Measurements from ENCODE around the gene MACROH2A1.

MACROH2A1 gene

DNA sequence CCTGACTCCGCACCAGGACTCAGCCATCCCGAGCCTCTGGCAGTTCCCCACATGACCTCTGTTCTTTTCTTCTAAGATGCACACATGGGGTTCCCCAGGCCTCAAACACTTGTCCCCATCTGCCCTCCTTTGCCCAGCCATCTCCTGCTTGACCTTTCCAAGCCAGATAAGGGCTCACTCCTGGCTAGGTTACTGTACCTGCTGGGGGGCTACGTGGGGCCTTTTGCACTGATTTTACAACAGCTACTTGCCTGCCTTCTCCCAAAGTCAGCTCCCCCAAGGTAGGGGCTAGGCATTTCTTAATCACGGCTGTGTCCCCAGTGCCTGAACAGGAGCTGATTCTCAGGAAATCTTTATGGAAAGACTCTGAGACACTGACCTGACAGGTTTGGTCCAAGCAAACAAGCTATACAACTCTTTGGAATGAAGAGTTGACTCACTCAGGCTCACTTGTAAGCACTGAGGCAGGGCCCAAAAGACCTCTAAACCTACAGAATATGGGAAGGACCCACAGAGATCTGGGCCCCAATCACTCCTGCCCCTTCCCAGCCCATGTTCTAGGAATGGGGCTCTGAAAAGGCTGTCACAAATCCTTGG lies 2.5 kb downstream of the MACROH2A1 start:
- DNase-seq (ENCODE audit: low read depth): no peak

DNA sequence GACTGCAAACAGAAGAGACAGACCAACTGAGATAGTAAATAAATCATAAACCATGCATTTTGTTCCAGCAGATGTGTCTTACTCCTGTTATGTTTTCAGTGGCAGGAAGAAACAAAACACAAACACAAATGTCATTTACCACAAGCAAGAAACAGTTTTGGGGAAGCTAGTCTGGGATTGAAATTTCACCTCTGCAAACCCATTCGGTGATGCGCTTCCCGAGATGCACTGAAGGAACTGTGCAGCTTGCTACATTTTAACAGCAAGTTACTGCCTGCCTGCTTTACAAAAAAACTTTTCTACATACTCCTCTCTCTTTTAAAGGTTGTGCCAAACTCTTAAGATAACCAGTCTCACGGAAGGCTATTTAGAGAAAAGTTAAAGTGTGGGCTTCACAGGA lies 3.2 kb downstream of the MACROH2A1 start:
- no peak for DNase-seq (ENCODE audit: low read depth)

DNA sequence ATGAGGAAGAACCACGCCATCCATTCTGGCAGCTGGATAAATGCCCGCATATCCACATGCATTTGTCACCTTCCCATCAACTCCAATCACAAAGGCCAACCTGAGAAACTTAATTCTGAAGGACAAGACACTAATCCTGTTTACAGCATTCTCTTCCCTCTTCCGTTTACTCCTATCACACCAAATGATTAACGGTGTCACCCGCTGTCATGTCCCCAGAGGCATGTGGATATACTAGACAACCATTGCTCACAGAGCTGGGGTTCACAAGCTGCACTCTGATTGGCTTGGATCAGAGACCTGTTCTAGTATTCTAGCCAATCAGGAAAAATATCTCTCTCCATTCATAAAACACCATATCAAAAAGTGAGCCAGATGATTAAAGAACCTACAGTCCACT lies 3.6 kb downstream of the MACROH2A1 start:
- no peak for DNase-seq (ENCODE audit: low read depth)

DNA sequence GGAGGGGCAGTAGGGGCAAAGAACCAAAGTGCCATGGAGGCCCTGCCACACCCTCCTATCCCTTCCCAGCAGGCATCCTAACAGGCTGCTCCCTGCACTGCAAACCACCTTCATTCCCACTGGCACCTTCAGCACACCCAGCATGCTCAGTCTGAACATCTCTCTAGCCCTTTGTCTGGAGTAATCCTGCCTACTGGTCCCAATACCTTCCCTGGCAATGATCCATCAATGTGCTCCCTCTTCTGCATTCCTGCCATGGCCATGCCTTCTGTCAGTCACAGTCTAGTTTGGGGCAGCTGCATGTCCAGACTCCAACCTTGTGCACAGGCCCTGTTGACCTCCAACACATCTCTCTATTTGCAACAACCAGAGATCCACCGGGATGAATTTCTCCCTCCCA lies 4.9 kb downstream of the MACROH2A1 start:
- DNase-seq (ENCODE audit: low read depth): no peak

DNA sequence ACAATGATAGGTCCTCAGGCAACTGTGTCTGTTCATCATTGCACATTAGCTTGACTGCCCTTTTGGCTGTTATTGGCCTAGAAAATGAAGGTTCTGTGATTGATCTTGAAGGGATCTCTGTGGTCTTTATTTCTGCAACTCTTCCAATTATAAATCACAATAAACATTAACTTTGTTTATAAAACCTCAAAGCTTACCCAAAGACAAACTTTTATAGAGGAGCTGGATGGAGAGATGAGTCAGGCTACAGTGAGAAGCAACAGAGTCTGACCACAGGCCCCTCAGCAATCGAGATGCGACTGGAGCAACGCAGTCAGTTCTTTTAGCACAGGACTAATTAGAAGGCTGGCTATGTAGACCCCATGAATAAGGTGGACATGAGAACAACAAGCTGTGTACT lies 5.3 kb downstream of the MACROH2A1 start:
- DNase-seq (ENCODE audit: low read depth): no peak

DNA sequence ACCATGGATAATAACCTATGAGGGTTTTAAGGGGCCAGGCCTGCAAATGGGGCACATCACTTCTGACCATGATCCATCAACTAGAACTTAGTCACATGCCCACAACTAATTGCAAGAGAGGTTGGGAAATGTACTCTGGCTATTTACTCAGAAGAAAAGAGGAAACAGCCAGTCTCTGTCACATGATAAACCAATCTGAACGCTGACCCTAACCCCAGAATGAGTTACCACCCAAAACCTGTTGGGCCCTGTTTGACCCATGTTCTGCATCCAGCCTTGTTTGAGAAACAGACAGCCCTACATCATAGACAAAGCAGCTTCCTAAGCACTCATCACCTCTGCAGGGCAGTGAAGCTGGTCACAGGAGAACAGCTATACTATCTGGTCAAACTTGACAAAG lies 5.8 kb downstream of the MACROH2A1 start:
- DNase-seq (ENCODE audit: low read depth): no peak

DNA sequence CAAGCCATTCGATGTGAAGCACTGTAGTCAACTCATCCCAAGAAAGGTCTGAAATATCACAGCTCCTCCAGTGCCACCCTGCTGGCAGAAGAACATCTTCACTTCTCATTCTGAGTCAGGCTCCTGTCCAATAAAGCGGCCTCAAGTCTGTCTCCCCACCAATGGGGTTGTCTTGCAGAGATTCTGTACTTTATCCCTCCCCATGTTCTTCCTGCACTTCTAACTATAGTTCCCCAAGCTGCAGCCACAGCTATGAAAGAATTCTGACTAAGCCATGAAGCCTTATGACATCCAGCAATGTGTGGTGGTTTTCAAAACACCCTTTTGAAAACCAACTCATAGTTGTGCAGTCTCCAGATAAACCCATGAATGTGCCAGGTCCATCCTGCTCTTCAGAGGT lies 6.8 kb downstream of the MACROH2A1 start:
- no peak for DNase-seq (ENCODE audit: low read depth)

DNA sequence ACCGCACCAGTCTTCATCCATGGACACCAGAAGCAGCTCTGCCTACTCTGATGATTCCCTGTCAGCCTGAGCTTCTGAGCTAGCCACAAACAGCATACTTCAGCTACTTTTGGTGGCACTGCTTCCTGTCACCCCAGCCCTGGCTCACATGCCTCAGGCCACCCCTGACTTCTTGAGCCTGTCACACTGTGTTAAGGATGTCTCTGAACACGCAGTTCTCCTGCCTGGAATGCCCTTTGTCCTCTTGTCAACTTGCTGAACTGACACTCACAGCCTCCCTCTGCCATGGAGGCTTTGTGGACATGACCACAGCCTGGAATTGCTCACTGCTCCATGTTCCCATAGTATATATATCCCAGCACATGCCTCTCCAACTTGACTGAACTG lies 7.2 kb downstream of the MACROH2A1 start:
- DNase-seq (ENCODE audit: low read depth): no peak

DNA sequence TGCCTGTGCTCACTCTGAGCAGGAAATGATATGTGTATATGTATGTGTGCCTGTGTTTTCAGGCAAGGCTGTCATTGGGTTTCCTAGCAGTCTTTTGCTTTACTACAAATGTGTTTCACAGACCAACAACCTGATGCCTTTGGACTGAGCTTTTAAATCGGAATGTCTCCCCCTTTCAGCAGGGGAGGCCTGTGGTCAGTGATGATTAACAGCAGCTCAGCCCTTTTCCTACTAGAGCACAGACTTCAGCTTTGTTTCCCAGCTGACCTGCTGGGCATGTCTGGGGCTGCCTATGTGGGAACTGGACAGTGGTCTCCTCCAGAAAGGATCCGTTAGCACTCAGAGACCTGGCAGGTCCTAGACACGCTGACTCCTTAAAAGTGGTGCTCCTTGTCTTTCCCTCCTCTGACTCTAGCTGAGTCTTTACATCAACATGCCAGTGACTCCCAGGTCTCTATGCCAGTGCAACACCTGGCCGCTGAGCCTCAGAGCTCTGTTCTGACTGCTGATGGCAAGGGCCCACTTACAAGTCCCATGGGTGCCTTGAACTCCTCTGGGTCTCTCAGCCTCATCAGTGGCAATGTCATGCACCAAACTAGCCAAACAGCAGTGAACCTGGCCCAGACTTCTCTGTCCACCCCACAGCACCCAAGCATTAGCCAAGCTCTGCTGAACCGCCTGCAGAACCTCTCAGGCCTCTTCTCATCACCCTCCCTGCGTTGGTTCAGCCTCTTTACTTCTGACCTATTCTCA lies 7.7 kb downstream of the MACROH2A1 start:
- no peak for DNase-seq (ENCODE audit: low read depth)

DNA sequence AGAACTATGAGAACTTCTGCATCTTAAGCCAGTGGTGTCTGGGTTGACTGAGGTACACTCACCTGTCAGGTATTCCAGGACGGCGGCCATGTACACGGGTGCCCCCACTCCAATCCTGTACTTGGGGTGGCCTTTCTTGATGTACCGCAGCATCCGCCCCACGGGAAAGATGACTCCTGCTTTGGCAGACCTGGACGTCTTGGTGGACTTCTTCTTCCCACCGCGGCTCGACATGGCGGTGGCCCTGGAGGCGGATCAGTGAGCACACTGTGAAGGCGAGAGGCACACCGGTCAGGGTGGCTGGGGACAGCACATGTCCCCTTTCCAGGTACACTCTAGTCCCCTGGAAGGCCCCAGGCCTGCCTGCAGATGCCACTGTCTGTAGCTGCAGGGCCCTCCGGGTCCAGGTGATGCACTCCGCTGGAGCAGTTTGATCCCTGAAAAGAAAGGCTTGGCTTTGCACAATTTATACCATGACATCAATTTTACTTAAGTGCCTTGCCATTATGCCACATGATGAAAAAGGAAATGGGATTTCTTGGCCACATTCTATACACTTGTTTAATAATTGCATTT lies 10.1 kb downstream of the MACROH2A1 start:
- no peak for DNase-seq (ENCODE audit: low read depth)

DNA sequence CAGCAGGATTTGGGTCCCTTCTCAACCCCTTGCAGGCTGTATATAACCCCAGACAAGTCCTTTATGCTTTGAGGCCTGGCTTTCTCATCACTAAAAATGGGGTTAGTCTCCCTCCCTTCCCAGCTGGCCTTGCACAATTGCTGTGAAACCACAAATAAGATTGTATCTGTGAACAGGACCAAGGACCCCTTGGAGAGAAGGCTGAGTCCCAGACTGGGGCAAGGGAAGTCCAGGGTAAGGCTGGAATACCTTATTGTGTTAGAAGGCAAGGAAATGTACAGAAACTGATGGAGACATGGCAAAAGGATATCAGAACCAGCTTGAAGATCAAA lies 11.4 kb downstream of the MACROH2A1 start:
- no peak for DNase-seq (ENCODE audit: low read depth)

DNA sequence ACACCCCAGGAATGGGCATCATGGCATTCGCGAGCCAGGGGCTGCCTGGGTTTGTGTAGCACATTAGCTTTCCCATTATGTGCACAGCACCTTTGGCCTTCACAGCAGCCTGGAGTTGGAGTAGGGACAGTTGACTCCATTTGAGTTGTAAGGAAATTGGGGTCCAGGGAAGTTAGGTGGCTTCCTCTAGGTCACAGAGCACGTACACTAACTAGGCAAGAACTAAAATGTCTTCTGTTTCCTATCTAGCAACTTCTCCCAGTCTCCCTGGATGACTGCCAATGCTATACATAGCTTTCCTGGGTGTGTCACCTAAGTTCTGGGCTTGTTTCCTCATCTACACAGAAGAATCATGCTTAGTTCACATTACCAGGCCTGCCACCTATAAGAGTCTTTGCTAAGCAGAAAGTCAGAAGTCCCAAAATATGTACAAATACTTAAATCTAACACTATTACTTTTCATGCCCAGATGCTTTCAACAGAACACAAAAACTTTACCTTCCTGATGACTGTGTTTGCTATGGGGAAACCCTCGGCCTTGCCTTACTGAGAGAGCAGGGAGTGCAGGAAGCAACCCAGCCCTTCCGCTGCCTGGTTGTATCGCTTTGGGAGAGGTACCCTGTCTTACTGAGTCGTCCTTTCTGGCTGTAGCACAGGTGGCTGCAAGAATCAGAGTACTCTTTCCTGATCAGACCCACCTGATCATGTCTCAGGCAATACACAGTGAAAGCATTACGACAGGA lies 12.0 kb downstream of the MACROH2A1 start:
- DNase-seq (ENCODE audit: low read depth): no peak

DNA sequence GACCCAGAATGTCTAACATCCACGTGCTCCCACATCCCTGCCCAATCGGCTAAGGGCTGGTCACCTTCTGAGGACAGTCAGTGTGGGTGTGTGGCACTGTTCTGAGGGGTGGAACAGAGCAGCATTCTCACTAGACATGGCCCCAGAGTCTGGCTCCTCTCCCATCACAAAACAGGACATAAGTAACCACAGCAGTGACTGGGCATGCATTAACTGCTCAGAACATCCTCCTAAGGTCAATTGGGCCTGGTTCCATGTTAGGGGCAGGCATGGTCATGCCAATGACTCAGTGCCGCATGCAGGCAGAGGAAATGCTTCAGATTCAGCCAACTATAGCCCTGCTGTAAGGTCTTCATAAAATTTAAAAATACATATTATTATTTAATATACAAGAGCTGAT lies 12.9 kb downstream of the MACROH2A1 start:
- DNase-seq (ENCODE audit: low read depth): no peak

DNA sequence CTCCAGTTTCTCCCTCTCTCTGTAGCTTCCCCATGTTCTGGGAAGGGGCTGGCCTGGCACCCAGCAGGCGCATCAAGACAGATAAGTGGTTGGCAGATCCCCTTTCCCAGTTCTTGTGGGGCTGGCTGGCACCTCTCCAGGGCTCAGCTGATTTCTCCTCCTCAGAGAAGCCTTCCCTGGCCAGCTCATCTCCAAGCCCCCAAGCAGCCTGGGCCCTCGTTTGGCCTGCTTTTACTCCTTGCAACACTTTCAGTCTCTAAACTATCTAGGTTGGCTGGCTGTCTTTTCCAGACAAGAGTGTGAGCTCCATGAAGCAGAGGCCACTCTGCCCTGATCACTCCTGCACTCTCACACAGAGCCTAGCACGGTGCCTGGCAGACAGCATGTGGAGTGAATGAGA lies 13.5 kb downstream of the MACROH2A1 start:
- no peak for DNase-seq (ENCODE audit: low read depth)

DNA sequence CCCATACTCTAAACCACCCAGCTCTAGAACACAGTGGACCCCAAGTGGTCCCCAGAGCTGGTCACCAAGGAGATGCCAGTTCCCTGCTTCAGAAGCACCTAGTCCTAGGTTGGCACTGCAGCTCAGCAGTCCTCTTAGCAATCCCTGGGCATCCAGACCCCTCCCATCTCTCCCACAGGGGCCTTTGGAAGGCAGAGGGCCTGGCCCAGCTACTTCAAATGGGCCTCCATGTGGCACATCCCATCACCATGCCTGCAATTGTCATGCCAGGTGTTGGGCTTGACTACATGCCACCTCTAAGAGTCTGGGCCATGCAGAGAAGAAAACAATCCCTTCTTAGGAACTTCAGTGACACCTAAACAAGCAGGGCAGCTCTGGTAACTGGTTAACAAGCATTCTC lies 14.1 kb downstream of the MACROH2A1 start:
- DNase-seq (ENCODE audit: low read depth): no peak

DNA sequence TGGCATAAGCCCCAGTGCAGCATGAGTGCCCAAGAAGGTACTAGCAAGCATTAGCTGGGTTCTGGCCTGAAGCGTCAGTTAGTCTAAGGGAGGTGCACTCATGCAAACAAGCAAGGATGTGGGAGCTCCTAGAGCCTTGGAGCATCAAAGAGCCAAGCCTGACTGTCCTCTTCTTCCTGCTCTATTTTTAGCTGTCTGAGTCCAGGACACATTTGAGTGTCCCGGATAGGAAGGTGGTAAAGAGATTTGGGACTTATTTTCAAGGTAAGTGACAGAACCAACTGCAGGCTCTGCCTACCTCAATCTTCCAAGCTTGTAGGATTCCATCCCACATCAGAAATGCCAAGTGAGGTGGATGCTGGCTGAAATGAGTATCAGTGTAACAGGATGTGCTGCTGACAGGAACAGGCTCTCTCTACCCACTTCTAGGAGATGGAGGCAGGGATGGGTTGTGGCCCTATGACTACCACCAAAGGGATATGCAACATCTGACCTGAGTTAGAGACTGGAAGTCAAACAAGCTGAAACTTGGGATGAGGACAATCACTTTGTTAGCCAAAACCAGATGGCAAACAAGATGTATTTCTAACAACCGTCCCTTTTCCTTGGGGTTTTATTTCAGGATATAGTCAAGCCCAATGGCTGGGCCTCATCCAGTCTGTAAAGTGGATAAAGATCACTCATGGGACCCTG lies 15.1 kb downstream of the MACROH2A1 start:
- DNase-seq (ENCODE audit: low read depth): no peak

DNA sequence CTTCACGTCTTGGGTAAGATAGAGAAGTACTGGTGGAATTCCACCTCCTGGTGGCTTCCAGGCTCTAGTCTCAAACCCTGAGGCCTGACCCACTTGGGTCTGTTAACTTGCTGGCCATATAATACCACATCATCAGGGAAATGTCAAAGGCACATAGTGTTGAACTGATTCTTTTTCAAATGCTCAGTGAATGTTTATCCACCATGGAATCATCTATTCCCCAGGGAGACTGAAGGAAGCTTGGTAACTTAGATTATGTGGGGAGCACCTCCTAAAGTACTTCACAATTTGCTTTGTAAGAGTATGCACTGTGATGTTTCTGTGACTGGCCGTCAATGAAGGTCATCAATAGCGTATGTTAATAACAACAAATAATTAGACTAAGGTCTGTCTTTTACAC lies 16.1 kb downstream of the MACROH2A1 start:
- no peak for DNase-seq (ENCODE audit: low read depth)

DNA sequence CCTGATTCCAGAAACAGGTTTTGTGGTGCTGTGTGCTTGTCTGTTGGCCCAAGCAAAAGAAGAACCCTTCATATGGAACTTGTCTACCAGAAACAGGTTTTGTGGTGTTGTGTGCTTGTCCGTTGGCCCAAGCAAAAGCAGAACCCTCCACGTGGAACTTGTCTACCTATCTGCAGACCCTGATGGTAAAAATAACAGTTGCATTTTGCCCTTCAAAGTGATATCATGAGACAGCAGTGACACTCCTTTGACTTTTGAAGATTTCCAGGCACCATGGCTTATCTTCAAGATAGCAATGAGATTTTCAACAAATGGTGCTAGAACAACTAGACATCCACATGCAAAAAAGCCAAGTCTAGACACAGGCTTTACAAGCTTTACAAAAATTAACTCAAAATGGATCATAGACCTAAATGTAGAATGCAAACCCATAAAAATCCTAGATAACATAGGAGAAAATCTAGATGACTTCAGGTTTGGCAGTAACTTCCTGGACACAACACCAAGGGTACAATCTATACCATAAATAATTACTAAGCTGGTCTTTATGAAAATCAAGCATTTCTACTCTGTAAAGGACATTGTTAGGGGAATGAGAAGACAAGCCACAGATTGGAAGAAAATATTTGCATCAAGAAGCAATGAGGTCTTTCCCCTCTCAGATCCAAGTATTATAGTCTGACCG lies 16.8 kb downstream of the MACROH2A1 start:
- no peak for DNase-seq (ENCODE audit: low read depth)

DNA sequence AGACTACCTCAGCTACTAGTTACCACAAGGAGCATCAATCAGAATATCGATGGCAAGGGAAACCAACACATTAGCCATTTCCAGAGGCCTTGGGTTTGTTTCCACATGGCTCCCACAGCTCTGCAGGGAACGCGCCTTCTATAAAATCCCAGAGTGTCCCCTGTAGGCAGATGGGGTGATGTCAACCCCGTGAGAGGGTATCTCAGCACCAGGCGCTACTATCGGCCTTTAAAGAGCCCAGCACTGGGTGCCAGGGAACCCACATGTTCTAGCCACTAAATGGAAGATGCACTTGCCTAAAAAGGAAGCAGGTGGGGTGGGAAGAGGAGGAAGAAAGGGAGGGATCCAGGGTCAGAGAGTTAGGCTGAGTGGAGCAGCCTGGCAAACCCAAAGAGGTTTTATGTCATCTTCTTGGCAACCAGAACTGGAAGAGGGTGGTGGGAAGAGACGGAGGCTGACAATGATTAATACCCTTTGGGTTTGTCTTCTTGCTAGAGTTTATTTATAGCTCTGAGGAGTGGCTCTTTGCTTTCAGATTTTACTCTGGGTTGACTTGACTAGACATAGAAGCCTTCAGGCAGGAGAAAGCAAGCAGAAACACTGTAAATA lies 19.9 kb downstream of the MACROH2A1 start:
- DNase-seq (ENCODE audit: low read depth): no peak

DNA sequence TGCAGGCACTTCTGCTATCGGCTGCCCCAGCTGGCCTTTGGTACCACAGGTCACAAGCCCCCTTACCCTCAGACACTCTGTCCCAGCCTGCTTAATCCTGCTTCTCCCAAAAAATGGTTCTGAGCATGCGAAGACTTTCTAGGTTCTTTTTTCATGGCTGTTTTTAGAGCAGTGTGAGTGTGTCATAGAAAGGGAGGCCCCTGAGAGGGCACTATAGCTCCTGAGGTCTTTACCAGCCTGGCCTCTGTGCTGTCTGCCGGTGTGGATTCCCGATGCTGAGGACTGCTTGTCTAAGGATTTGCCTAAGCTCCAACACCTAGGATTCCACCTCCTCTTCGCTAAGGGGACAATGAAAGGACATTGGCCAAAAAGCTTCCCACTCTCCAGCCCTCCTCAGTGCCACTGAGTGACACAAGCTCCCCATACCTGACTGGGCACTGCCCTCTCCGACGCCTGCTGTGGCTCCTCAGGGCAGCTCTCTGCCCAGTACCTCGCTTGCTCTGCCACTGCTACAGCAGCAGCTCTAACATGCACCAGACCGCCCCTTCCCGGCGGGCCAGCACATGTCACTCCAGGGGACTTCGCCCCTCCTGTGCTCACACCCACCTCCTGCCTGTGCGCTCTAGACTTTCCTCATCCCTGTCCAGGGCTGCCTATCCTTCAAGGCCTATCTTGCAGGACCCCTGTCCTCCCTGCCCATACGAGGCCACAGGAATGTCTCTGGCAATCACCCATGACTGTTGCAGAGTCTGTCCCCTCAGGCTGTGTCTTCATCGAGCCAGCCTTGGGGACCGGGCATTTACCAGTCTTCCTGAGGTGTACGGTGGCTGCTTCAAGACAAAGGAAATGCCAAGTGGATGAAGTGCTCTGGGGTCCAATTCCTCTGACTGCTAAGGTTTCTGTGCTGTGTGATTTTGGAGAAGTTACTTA lies 21.0 kb downstream of the MACROH2A1 start:
- DNase-seq (ENCODE audit: low read depth): no peak

Data from activated T-cell treated with anti-CD3 and anti-CD28 coated beads for 48 hours (primary cell).